Lower leg skin (tissue), 4 donors: ENCODE results near the gene TPPP. TPM values are rescaled to one million over a fixed set of nuclear protein-coding genes. Genes with fewer than 3 reads are reported as not detected.
"Not testable (repeated sequence)": the region's sequence is repeated elsewhere in the genome, so short reads cannot be mapped to it uniquely, and the experiment has no call there.

ENCODE experiments used
- DNase-seq, 2 donors: peaks; one replicate each; pipeline ENCODE4 v3.0.0-alpha.2; 2019; ENCODE audit warnings: low spot score in 2 of 2
- H3K4me3 ChIP-seq: fragments of 200-600 bp; sonication (generic); 2 replicates; pipeline ENCODE4 v1.5.1; 2017; ENCODE audit warnings: mild to moderate bottlenecking, low read depth; ENCODE audit not compliant: poor library complexity, severe bottlenecking
- POLR2A ChIP-seq, 2 donors: fragments of 450-650 bp; IDR thresholded peaks; one replicate each; pipeline ENCODE4 v1.6.1; 2016 to 2017; ENCODE audit warnings: antibody characterized with exemption in 2 of 2, mild to moderate bottlenecking in 1 of 2, moderate library complexity in 1 of 2
- WGBS, 2 donors: methylation state at CpG; one replicate each; pipeline ENCODE4 v1.1.5; 2018; 5-methylcytosine and 5-hydroxymethylcytosine counted together
- intact Hi-C: fragments of 100-400 bp; cut with DNase I; formaldehyde crosslinking; loops from one replicate; pipeline ENCODE4 v1.15.0; 2023; ENCODE audit warnings: low total_unique reads
- total RNA-seq, 4 donors: library from RNA; depleted of rRNA; stranded (reverse); fragments of >200 nt; gene quantifications; one replicate each; pipeline ENCODE4 v1.1.0, GENCODE V29; 2016
- TF ChIP-seq, protein P1 (sequence below), 3 donors: fragments of 450-650 bp; IDR thresholded peaks; one replicate each; pipeline ENCODE4 v1.5.1; 2016; ENCODE audit warnings: antibody characterized with exemption in 3 of 3, mild to moderate bottlenecking in 3 of 3, moderate library complexity in 2 of 3

The TPPP gene
- total RNA-seq, 4 donors from 2014 or later = 7.4 to 17.3 (median 10.4) TPM

DNA sequence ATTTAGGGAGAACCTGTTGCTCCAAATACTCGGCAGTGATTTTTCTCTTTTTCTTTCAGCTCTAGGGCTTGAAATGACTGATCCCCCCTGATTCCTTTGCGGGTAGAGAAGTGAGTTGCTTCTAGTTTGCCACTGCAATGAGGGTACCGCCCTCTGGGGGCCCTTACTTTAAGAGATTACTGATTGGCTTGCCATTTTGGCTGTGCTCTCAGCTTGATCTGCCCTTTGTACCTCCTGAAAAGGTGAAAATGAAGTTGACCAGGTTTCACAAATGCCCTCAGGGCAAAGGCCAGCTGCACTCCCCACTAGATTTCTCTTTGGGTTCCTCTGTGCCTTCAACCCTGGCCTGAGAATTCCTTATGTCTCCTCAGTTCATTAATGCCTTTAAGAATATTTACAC, 20.5 kb upstream of the TPPP start:
- intact Hi-C loops, H3K4me3 ChIP-seq, DNase-seq: not testable (repeated sequence)
- WGBS, 2 donors = 72 to 78% methylated on average over 3 of the region's 3 CpGs

GRCh38 chr5:708848-709517, 15.8 kb upstream of the TPPP start:
- DNase-seq, intact Hi-C loops, H3K4me3 ChIP-seq: not testable (repeated sequence)
- 88 to 94% methylated on average over 1 to 2 of the region's 3 CpGs for WGBS, 2 donors

- intact Hi-C loops, H3K4me3 ChIP-seq, DNase-seq: not testable (repeated sequence)
- WGBS, 2 donors = 92 to 96% methylated on average over 4 of the region's 4 CpGs
These were observed 15.2 kb upstream of the TPPP start for GRCh38 chr5:708374-708773.

DNA sequence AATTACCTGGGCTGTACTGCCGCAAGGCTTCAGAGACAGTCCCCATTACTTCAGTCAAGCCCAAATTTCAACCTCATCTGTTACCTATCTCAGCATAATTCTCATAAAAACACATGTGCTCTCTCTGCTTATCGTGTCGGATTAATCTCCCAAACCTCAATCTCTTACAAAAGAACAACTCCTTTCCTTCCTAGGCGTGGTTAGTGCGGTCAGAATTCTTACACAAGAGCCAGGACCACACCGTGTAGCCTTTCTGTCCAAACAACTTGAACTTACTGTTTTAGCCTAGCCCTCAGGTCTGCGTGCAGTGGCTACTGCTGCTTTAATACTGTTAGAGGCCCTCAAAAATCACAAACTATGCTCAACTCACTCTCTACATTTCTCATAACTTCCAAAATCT, 13.0 kb upstream of the TPPP start:
- WGBS, 2 donors = 79 to 89% methylated on average over 7 of the region's 7 CpGs
- DNase-seq, intact Hi-C loops, H3K4me3 ChIP-seq: not testable (repeated sequence)

- intact Hi-C loops, H3K4me3 ChIP-seq: not testable (repeated sequence)
- 82 to 93% methylated on average over 21 of the region's 21 CpGs for WGBS, 2 donors
- peak in 1 of 2 donors; percentile 77 for DNase-seq
These were observed 3.9 kb upstream of the TPPP start for GRCh38 chr5:696753-697702.

GRCh38 chr5:696191-696590, 3.0 kb upstream of the TPPP start:
- H3K4me3 ChIP-seq, intact Hi-C loops, DNase-seq: not testable (repeated sequence)
- WGBS, 2 donors = 89 to 93% methylated on average over 3 to 6 of the region's 8 CpGs

DNA sequence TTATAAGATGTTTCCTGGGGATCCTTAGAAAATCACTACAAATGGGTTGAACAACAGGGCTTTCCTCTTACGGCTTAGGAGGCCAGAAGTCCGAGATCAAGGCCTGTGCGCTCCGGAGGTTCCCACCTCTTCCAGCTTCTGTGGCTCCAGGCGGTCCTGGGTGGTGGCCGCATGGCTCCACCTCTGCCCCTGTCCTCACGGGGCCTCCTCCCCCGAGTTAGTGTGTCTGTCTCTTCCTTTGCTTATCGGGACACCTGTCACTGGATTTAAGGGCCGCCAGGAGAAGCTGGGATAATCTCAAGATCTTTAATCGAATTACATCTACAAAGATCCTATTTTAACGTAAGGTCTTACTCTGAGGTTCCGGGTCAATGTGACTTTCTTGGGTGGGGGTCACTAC, 2.3 kb upstream of the TPPP start:
- intact Hi-C loops, DNase-seq, H3K4me3 ChIP-seq: not testable (repeated sequence)
- WGBS, 2 donors = 88 to 96% methylated on average over 5 to 11 of the region's 13 CpGs

GRCh38 chr5:694042-694431, 885 bp upstream of the TPPP start:
- intact Hi-C loops = not testable (repeated sequence)

GRCh38 chr5:692529-693041, 567 bp downstream of the TPPP start:
- WGBS, 2 donors = 1 to 4% methylated on average over 5 to 36 of the region's 41 CpGs
- peak overlapping the region; percentile 17 for H3K4me3 ChIP-seq
- intact Hi-C loops, DNase-seq: not testable (repeated sequence)

More at GRCh38 chr5:694042-694431, 885 bp upstream of the TPPP start:
- not testable (repeated sequence) for H3K4me3 ChIP-seq, DNase-seq
- WGBS, 2 donors = no CpG with 5 or more reads among the region's 22 CpGs

DNA sequence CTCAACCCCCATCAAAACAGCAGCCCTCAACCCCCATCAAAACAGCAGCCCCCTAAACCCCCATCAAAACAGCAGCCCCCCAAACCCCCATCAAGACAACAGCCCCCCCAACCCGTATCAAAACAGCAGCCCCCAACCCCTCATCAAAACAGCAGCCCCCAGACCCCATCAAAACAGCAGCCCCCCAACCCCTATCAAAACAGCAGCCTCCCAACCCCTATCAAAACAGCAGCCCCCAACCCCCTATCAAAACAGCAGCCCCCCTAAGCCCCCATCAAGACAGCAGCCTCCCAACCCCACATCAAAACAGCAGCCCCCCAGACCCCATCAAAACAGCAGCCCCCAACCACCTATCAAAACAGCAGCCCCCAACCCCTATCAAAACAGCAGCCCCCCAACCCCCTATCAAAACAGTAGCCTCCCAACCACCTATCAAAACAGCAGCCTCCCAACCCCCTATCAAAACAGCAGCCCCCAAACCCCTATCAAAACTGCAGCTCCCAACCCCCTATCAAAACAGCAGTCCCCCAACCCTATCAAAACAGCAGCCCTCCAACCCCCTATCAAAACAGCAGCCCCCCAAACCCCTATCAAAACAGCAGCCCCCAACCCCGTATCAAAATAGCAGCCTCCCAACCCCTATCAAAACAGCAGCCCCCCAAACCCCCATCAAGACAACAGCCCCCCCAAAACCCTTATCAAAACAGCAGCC, 1.2 kb downstream of the TPPP start:
- no peak for DNase-seq
- TF ChIP-seq, protein P1, sequence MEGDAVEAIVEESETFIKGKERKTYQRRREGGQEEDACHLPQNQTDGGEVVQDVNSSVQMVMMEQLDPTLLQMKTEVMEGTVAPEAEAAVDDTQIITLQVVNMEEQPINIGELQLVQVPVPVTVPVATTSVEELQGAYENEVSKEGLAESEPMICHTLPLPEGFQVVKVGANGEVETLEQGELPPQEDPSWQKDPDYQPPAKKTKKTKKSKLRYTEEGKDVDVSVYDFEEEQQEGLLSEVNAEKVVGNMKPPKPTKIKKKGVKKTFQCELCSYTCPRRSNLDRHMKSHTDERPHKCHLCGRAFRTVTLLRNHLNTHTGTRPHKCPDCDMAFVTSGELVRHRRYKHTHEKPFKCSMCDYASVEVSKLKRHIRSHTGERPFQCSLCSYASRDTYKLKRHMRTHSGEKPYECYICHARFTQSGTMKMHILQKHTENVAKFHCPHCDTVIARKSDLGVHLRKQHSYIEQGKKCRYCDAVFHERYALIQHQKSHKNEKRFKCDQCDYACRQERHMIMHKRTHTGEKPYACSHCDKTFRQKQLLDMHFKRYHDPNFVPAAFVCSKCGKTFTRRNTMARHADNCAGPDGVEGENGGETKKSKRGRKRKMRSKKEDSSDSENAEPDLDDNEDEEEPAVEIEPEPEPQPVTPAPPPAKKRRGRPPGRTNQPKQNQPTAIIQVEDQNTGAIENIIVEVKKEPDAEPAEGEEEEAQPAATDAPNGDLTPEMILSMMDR (IDR thresholded peaks at IDR 0.05) = no peak
- TF ChIP-seq POLR2A (IDR thresholded peaks at IDR 0.05) = no peak
- WGBS, 2 donors = 14 to 27% methylated on average over 1 to 2 of the region's 2 CpGs
- no peak overlapping the region for H3K4me3 ChIP-seq
- intact Hi-C loops = no loop called here

DNA sequence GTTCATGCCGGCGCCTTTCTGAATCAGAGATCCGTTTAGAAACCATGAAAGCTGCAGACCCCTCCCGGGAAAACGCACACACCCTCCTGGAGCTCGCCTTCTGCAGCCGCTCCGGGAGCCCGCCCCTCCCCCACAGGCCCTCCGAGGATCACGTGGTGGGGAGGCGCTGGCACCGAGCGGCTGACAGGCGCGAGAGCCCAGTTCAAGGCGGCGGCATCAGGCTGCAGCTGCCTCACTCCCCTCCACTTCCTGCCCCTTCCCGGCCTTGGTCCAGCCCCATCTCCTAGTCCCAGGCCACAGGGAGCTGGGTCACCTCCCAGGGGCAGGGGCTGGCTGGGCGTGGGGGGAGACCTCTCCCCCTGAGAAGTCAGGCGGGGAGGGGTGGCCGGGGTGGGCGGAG, 2.1 kb downstream of the TPPP start:
- intact Hi-C loops, DNase-seq, H3K4me3 ChIP-seq: not testable (repeated sequence)
- WGBS, 2 donors = no CpG with 5 or more reads among the region's 23 CpGs

DNA sequence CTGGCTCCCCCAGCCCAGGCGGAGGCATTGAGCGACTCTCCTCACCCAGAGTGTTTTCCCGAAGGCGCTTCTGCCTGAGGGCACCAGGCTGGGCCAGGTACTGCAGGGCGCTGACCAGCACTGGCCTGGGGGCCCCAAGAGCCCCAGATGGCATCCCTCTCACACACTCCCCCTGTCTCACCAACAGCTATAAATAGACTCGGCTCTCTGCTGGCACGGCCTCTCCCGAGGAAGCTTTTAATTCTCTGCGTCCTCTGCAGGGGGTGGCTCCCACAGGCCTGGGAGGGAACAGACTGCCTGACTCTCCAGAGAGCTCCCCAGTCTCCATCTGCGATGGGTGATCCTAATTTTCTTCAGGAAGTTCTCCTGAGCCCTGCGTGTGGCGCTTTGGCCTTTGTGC, 2.9 kb downstream of the TPPP start:
- H3K4me3 ChIP-seq, DNase-seq, intact Hi-C loops: not testable (repeated sequence)
- no CpG with 5 or more reads among the region's 12 CpGs for WGBS, 2 donors

DNA sequence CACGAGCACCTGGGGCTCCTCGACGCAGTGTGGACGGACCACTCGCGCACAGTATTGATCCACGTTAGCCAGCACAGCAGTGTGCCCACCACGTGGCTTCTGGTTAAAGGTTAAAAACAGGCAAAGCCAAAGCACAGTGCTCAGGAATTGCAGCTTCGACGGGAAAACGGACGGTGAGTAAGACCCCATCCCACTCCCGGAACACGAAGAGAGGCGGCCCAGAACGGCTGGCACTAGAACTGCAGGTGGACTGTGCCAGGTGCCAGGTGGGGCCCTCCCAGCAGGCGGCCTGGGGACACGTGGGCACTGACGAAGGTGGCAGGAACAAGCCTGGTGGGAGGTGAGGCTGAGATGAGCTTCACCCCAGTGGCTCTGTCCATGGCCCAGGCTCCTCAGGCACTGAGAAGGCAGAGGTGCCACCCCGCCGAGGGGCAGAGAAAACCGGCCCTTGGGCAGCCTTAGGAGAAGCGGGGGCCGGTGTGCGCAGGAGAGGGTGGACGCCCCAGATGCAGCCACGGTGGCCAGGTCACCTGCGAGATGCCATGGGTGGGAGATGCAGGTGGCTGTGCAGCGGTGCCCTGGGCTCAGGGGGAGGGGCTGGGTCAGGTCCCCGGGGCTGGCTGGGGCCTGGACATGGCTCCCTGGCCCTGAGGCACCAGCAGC, 4.7 kb downstream of the TPPP start:
- intact Hi-C loops = not testable (repeated sequence)
- WGBS, 2 donors = 84 to 90% methylated on average over 19 to 24 of the region's 30 CpGs
- DNase-seq = peak in 1 of 2 donors; percentile 85

More for the DNA sequence above, 4.7 kb downstream of the TPPP start:
- not testable (repeated sequence) for H3K4me3 ChIP-seq
